HAP-1 (cell line): ENCODE results near the gene HSPA2.

Experiments used
- DNase-seq, 2 experiments: peaks; one replicate each; pipeline ENCODE4 v3.0.0-alpha.2; 2016 to 2020; ENCODE audit warnings: low spot score in 2 of 2
- H3K27me3 ChIP-seq: fragments of 250-450 bp; sonication (Bioruptor Pico); 2 replicates; pipeline ENCODE4 v1.5.1; 2020; ENCODE audit warnings: low read depth, mild to moderate bottlenecking, moderate library complexity
- H3K36me3 ChIP-seq: fragments of 250-450 bp; sonication (Bioruptor Pico); replicated peaks from 2 replicates; pipeline ENCODE4 v1.5.1; 2020; ENCODE audit warnings: mild to moderate bottlenecking
- H3K4me1 ChIP-seq: fragments of 250-450 bp; sonication (Bioruptor Pico); 2 replicates; pipeline ENCODE4 v1.5.1; 2020; ENCODE audit warnings: mild to moderate bottlenecking
- H3K4me3 ChIP-seq: fragments of 250-450 bp; sonication (Bioruptor Pico); 2 replicates; pipeline ENCODE4 v1.5.1; 2020; ENCODE audit warnings: mild to moderate bottlenecking, moderate library complexity
- H3K9me3 ChIP-seq: fragments of 250-450 bp; sonication (Bioruptor Pico); 2 replicates; pipeline ENCODE4 v1.5.1; 2020; ENCODE audit warnings: mild to moderate bottlenecking, moderate library complexity
- in situ Hi-C: fragments of 300-500 bp; cut with MboI; formaldehyde crosslinking; loops from 3 replicates; pipeline ENCODE4 v1.14.3; 2020; ENCODE audit warnings: low sequenced_read_pairs, inconsistent platforms, mixed read lengths

Gene HSPA2

DNA sequence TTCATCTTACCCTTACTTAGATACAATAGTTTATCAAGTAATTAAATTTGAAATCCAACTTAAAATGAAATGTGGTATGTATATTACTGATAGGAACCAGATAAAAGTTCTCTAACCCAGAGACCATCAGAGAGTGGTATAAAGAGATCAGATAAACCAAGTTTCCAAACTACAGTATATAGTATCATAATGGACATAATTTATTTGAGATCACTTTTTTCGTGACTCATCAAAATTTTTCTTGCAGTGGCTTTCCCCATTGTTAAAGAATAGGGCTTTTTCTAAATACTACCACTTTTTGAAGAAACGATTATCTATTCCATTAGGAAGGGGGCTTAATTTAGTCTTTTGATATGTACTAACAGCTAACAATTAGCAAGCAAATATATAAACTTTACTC is 15.2 kb upstream of the HSPA2 start:
- DNase-seq: no peak
- H3K4me3 ChIP-seq: no peak overlapping the region
- in situ Hi-C loops: no loop called here
- H3K9me3 ChIP-seq: no peaks in the 10 kb centered on the region
- no peaks in the 10 kb centered on the region for H3K4me1 ChIP-seq
- no peaks in the 10 kb centered on the region for H3K27me3 ChIP-seq
- no peaks in the 10 kb centered on the region; the same call in 1 of the 2 replicates for H3K36me3 ChIP-seq

DNA sequence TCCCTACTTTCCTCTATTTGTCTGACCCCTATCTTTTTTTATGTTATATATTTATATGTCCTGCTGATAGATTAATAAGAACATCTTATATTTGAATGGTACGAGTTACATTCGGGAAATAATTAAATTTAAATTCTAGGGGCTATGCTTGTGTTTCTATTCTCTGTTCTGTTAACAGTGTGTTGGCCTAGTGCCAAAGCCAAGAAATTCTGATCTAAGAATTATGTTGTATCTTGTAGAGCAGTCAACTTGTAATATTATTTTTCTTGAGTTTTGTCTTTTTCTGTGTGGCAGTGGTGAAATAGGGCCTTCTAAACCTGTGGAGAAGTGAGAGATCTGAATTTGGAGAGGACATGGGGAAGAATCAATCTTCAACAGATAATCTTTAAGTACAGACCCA is 9.0 kb upstream of the HSPA2 start:
- no peak for DNase-seq
- H3K9me3 ChIP-seq: no peaks in the 10 kb centered on the region
- no peaks in the 10 kb centered on the region for H3K4me1 ChIP-seq
- no peak overlapping the region for H3K4me3 ChIP-seq
- H3K27me3 ChIP-seq: no peaks in the 10 kb centered on the region
- in situ Hi-C loops: no loop called here
- H3K36me3 ChIP-seq: no peaks in the 10 kb centered on the region

DNA sequence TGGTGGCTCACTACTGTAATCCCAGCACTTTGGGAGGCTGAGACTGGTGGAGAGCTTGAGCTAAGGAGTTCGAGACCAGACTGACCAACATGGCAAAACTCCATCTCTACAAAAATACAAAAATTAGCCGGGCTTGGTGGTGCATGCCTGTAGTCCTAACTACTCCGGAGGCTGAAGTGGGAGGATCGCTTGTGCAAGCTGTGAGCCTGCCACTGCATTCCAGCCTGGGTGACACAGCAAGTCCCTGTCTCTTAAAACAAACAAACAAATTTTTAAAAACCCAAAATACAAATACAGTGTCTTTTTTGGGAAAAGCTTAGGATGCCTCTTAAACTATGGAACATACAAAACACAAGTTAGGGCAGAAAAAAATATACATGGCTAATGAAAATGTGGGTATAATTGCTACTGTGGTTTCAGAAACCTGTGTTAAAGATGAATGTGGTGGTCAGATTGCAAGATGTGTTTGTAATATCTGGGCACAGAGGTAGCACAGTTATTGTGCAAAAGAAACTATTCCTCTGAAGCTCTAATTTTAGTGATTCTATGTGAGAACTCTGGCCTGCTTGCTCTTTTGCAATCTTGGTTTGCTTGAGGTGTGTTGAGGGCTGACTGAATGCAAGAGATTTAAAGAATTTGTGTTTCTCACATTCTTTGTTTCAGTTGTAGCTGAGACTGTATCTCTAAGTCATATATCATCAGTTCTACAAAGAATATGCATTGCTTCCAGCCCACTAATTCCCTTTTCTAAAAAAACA is 3.9 kb upstream of the HSPA2 start:
- in situ Hi-C loops: no loop called here

DNA sequence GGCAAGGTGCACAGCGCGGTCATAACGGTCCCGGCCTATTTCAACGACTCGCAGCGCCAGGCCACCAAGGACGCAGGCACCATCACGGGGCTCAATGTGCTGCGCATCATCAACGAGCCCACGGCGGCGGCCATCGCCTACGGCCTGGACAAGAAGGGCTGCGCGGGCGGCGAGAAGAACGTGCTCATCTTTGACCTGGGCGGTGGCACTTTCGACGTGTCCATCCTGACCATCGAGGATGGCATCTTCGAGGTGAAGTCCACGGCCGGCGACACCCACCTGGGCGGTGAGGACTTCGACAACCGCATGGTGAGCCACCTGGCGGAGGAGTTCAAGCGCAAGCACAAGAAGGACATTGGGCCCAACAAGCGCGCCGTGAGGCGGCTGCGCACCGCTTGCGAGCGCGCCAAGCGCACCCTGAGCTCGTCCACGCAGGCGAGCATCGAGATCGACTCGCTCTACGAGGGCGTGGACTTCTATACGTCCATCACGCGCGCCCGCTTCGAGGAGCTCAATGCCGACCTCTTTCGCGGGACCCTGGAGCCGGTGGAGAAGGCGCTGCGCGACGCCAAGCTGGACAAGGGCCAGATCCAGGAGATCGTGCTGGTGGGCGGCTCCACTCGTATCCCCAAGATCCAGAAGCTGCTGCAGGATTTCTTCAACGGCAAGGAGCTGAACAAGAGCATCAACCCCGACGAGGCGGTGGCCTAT is 875 bp downstream of the HSPA2 start:
- no peak overlapping the region for H3K4me3 ChIP-seq
- in situ Hi-C loops: no loop called here
- H3K9me3 ChIP-seq: no peaks in the 10 kb centered on the region
- H3K36me3 ChIP-seq: no peaks in the 10 kb centered on the region
- H3K27me3 ChIP-seq: no peaks in the 10 kb centered on the region
- no peak for DNase-seq
- H3K4me1 ChIP-seq: no peaks in the 10 kb centered on the region; the same call in 1 of the 2 replicates

More for the DNA sequence above, 3.9 kb upstream of the HSPA2 start:
- H3K4me3 ChIP-seq: no peak overlapping the region
- H3K9me3 ChIP-seq: no peaks in the 10 kb centered on the region
- no peak for DNase-seq
- H3K27me3 ChIP-seq: no peaks in the 10 kb centered on the region
- H3K36me3 ChIP-seq: no peaks in the 10 kb centered on the region
- H3K4me1 ChIP-seq: no peaks in the 10 kb centered on the region; the same call in 1 of the 2 replicates

DNA sequence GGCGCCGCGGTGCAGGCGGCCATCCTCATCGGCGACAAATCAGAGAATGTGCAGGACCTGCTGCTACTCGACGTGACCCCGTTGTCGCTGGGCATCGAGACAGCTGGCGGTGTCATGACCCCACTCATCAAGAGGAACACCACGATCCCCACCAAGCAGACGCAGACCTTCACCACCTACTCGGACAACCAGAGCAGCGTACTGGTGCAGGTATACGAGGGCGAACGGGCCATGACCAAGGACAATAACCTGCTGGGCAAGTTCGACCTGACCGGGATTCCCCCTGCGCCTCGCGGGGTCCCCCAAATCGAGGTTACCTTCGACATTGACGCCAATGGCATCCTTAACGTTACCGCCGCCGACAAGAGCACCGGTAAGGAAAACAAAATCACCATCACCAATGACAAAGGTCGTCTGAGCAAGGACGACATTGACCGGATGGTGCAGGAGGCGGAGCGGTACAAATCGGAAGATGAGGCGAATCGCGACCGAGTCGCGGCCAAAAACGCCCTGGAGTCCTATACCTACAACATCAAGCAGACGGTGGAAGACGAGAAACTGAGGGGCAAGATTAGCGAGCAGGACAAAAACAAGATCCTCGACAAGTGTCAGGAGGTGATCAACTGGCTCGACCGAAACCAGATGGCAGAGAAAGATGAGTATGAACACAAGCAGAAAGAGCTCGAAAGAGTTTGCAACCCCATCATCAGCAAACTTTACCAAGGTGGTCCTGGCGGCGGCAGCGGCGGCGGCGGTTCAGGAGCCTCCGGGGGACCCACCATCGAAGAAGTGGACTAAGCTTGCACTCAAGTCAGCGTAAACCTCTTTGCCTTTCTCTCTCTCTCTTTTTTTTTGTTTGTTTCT is 1.7 kb downstream of the HSPA2 start:
- Histone ChIP-seq H3K36me3 (no peaks in the 10 kb centered on the region), H3K4me1 (no peaks in the 10 kb centered on the region; the same call in 1 of the 2 replicates), H3K4me3 (no peak overlapping the region), H3K9me3 (no peaks in the 10 kb centered on the region), H3K27me3 (no peaks in the 10 kb centered on the region)
- in situ Hi-C loops: no loop called here
- DNase-seq: no peak

DNA sequence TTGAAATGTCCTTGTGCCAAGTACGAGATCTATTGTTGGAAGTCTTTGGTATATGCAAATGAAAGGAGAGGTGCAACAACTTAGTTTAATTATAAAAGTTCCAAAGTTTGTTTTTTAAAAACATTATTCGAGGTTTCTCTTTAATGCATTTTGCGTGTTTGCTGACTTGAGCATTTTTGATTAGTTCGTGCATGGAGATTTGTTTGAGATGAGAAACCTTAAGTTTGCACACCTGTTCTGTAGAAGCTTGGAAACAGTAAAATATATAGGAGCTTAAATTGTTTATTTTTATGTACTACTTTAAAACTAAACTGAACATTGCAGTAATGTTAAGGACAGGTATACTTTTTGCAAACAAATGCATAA is 2.3 kb downstream of the HSPA2 start:
- Histone ChIP-seq H3K4me1 (no peaks in the 10 kb centered on the region), H3K9me3 (no peaks in the 10 kb centered on the region), H3K36me3 (no peaks in the 10 kb centered on the region), H3K4me3 (no peak overlapping the region), H3K27me3 (no peaks in the 10 kb centered on the region)
- no peak for DNase-seq
- in situ Hi-C loops: no loop called here

DNA sequence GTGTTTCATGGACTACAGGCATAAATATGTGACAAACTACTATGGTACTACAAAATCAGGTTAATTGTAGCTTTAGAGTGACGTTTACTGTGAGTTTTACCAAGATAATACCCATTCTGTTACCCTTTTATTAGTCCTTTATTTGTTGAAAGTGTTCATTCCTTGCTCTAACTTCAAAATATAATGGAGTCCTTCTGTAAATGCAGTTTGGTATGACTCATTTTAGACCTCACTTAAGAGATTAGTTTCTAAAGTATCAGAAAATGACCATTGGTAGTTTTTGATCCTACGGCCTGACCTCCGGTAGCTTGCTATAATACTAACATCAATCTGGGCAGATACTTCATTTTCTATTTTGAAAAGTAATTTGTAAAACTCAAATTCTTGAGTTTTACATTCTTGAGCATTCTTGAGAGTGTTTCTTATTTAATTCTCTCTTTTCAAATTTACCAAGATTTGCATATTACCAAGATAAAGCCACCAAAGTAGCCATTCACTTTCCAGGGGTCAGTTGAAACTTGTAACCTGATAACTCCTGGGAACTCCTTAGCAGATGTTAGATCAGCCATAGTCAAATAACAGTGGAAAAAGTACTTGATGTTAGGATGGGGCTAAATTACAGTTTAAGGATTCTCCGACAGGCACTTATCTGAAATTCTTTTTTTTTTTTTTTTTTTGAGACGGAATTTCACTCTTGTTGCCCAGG is 4.2 kb downstream of the HSPA2 start:
- DNase-seq: no peak
- no peak overlapping the region for H3K4me3 ChIP-seq
- no peaks in the 10 kb centered on the region for H3K9me3 ChIP-seq
- H3K27me3 ChIP-seq: no peaks in the 10 kb centered on the region
- peaks cover 6% of the 10 kb centered on the region for H3K4me1 ChIP-seq
- in situ Hi-C loops: no loop called here
- no peaks in the 10 kb centered on the region for H3K36me3 ChIP-seq

DNA sequence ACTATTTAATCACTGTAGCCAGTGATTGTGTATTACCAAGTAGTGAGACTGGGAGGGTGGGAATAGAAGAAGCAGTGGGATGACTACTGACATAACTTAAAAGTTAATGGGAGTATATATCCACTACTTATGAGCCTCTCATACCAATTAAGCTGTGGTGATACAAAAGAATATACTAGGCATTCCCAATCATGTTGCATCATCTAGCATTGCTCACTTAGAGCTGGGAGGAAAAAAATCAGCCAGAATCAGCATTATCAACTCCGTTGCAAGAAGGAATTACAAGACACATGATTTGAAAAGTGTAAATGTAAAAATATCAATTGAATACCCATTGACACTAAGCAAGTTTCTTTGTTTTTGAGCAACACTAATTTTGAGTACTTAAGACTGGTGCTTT is 8.5 kb downstream of the HSPA2 start:
- in situ Hi-C loops: no loop called here
- no peak for DNase-seq
- H3K4me1 ChIP-seq: peaks cover 9% of the 10 kb centered on the region
- H3K27me3 ChIP-seq: 0 out of 2 replicates have a peak, but pooled peaks cover 2% of the 10 kb centered on the region
- H3K36me3 ChIP-seq: no peaks in the 10 kb centered on the region
- no peak overlapping the region for H3K4me3 ChIP-seq
- H3K9me3 ChIP-seq: no peaks in the 10 kb centered on the region

DNA sequence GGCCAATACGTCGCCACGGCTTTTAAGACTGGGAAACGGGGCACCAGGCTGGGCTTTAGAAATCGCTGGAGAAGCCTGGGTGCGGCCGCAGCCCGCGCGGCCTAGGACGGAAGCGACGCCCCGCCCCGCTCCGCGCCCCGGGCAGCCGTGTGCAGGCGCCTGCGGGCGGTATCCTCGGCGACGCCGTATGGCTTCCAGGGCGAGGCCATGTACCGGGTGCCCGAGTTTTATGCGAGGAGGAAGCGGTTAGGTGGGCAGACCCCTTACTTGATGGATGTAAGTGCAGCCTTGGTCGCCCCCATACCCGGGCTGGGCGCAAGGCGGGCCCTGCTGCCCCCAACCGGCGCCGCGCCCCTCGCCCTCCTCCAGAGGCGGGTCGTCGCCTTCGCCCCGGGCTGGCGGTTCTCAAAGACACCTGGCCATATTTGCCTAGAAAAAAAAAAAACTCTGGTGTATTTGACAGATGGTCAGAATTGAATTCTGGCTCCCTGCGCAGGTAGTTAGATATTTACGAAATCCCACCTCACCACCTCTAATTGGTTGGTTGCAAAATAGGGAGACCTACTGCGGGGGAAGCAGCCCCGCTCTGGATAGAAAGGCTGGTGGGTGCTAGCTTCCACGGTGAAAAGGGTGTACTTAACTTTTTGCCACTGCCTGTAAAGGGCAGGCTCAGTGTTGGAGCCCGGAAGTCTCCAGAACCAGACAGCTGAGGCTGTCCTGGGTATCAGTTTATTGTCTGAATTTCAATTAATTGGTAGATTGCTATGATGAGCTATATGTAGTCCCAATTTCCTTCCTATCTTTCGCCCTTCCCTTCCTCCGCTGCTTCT is 9.5 kb downstream of the HSPA2 start, which contains the start of gene PPP1R36:
TSS of gene PPP1R36 (plus strand) at position 171 of the 830 bp plus-strand sequence. CDS start at position 208, 37 bp downstream.
- Histone ChIP-seq H3K27me3 (0 out of 2 replicates have a peak, but pooled peaks cover 2% of the 10 kb centered on the region), H3K9me3 (no peaks in the 10 kb centered on the region), H3K4me3 (no peak within 1 kb of the TSS), H3K4me1 (peaks cover 9% of the 10 kb centered on the region), H3K36me3 (no peaks in the 10 kb centered on the region)
- in situ Hi-C loops: no loop called here
- DNase-seq: peak; percentile 29 to 69

DNA sequence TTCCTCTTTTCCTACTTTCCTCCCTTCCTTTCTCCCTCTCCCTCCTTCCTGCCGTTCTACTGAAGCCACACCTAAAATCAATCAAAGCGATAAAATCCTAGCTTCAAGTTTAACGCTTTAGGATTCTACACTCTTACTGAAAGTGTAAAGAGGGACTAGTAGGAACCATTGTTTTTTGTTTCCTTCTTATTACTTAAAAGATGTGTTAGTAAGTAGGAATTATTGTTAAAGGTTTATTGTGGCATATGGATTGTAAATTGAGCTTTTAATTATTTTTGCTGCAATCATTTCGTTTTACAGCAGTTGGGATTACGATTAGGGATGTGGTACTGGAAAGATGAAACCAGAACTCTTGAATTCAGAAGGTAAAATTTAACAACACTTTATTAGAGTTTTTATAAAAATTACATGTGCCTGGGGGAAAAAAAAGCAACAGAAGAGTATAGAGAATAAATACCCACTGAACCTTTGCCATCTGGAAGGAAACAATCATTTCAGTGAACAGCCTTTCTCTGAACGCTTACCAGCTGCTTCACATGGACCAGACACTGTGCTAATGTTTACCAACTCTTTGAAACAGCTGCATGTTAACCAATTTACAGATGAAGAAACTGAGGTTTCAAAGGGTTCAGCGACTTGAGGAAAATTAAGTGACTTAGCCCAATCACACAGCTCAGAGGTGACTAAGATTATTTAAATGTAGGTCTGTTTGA is 10.2 kb downstream of the HSPA2 start:
- DNase-seq: no peak
- no peaks in the 10 kb centered on the region for H3K36me3 ChIP-seq
- H3K4me3 ChIP-seq: no peak overlapping the region
- peaks cover 9% of the 10 kb centered on the region for H3K4me1 ChIP-seq
- H3K9me3 ChIP-seq: no peaks in the 10 kb centered on the region
- in situ Hi-C loops: no loop called here
- H3K27me3 ChIP-seq: 0 out of 2 replicates have a peak, but pooled peaks cover 2% of the 10 kb centered on the region

DNA sequence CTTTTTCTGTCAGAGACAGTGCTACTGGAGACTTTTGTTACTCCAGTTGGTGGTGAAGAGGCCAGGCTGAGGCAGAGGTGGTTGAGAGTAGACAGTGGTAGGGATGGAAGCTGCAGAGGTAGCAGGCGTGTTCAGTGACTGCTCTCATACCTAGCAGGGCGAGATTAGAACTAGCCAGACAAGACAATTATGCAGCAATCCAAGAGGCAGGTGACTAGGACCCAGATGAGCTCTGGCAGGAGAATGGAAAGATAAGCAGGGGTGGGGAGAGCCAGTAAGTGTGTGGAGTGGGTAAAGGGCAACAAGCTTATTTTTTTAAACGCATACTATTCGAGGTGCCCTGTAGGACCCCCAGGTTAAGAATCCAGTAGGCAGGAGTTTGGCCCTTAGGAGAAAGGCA is 14.0 kb downstream of the HSPA2 start:
- Histone ChIP-seq H3K4me3 (no peak overlapping the region), H3K4me1 (peaks cover 4% of the 10 kb centered on the region), H3K27me3 (0 out of 2 replicates have a peak, but pooled peaks cover 2% of the 10 kb centered on the region), H3K36me3 (no peaks in the 10 kb centered on the region), H3K9me3 (no peaks in the 10 kb centered on the region)
- in situ Hi-C loops: no loop called here
- DNase-seq: no peak

DNA sequence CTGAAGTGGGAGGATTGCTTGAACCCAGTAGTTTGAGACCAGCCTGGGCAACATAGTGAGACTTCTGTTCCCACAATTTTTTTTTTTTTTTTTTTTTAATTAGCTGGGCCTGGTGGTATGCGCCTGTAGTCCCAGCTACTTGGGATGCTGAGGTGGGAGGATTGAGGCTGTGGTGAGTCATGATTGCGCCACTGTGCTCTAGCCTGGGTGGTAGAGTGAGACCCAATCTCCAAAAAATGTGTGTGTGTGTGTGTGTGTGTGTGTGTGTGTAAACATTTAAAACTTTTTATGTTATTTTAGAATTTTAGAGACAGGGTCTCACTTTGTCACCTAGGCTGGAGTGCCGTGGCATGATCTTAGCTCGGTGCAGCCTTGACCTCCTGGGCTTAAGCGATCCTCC is 16.0 kb downstream of the HSPA2 start:
- in situ Hi-C loops: no loop called here
- no peaks in the 10 kb centered on the region for H3K9me3 ChIP-seq
- no peak overlapping the region for H3K4me3 ChIP-seq
- H3K4me1 ChIP-seq: no peaks in the 10 kb centered on the region
- H3K27me3 ChIP-seq: 0 out of 2 replicates have a peak, but pooled peaks cover 2% of the 10 kb centered on the region
- no peak for DNase-seq
- no peaks in the 10 kb centered on the region for H3K36me3 ChIP-seq
